MM.1S (cell line): ENCODE results near the gene NTRK1.

Experiments
- EZH2 ChIP-seq: fragments of 300-600 bp; sonication (generic); optimal IDR thresholded peaks from 2 replicates; pipeline ENCODE3; 2017; ENCODE audit warnings: low read depth, mild to moderate bottlenecking, antibody characterized with exemption, low read length, mixed read lengths
- TF ChIP-seq, protein P1 (sequence below): fragments of 300-600 bp; sonication (generic); IDR thresholded peaks from 2 replicates; pipeline ENCODE4 v1.5.1; 2016; ENCODE audit warnings: antibody characterized with exemption, low read length, mixed read lengths

DNA sequence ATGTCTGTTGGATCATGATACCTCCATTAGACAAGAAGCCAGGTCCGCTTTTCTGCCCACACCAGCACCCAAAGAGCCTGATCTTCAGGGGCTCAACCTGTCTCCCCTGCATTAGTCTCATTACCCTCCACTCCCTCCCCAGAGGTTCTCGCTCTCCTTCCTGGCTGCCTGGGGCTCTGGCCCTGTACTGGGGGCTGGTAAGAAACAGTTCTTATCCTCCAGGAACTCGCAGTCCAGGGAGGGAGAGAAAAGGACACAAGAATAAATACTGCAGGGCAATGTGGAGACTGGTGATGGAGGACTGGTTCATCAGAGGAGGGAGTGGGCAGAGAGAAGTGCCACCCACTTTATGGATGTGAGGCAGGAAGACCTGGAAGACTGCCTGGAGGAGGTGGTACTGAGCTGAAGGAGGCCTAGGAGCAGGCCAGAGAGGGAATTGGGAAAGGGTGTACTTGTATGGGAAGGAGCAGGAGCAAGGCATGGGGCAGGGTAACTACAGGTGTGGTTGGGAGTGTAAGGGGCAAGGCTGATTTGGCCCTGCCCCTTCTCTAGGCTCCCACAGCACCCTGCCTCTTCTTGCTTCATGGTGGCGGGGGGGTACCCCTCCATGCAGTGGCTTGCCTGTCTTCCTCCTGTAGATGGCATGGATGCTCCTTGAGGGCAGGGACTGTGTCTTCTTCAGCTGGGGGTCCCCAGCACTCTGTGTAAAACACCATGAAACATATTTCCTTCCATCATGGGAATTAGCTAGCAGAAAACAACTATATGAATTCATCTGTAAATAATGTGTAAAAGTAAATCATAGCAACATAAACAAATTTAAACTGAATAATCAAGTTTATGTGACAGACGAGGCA is 64.7 kb downstream of the NTRK1 start:
- TF ChIP-seq, protein P1, sequence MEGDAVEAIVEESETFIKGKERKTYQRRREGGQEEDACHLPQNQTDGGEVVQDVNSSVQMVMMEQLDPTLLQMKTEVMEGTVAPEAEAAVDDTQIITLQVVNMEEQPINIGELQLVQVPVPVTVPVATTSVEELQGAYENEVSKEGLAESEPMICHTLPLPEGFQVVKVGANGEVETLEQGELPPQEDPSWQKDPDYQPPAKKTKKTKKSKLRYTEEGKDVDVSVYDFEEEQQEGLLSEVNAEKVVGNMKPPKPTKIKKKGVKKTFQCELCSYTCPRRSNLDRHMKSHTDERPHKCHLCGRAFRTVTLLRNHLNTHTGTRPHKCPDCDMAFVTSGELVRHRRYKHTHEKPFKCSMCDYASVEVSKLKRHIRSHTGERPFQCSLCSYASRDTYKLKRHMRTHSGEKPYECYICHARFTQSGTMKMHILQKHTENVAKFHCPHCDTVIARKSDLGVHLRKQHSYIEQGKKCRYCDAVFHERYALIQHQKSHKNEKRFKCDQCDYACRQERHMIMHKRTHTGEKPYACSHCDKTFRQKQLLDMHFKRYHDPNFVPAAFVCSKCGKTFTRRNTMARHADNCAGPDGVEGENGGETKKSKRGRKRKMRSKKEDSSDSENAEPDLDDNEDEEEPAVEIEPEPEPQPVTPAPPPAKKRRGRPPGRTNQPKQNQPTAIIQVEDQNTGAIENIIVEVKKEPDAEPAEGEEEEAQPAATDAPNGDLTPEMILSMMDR: no peak
- no peak for TF ChIP-seq EZH2
